Suprapubic skin (tissue), 3 donors: Measurements from ENCODE around the gene ZFP3.

Experiments used
- EP300 ChIP-seq: sonication (generic); formaldehyde crosslinking; IDR thresholded peaks from one replicate; pipeline ENCODE4 v1.6.1; 2017; ENCODE audit warnings: antibody characterized with exemption
- POLR2A ChIP-seq, 2 donors: fragments of 450-650 bp; IDR thresholded peaks; one replicate each; pipeline ENCODE4 v1.6.1; 2017; ENCODE audit warnings: antibody characterized with exemption in 2 of 2, mild to moderate bottlenecking in 2 of 2, moderate library complexity in 2 of 2
- TF ChIP-seq, protein P1 (sequence below), 2 donors: fragments of 200-600 bp in 1 of 2; fragments of 450-650 bp in 1 of 2; sonication (generic) in 1 of 2; IDR thresholded peaks; one replicate each; pipeline ENCODE4 v1.5.1; 2016 to 2019; ENCODE audit warnings: antibody characterized with exemption in 2 of 2, mild to moderate bottlenecking in 1 of 2, moderate library complexity in 1 of 2

GRCh38 chr17:5043524-5043923, 34.7 kb upstream of the ZFP3 start:
- TF ChIP-seq, protein P1, sequence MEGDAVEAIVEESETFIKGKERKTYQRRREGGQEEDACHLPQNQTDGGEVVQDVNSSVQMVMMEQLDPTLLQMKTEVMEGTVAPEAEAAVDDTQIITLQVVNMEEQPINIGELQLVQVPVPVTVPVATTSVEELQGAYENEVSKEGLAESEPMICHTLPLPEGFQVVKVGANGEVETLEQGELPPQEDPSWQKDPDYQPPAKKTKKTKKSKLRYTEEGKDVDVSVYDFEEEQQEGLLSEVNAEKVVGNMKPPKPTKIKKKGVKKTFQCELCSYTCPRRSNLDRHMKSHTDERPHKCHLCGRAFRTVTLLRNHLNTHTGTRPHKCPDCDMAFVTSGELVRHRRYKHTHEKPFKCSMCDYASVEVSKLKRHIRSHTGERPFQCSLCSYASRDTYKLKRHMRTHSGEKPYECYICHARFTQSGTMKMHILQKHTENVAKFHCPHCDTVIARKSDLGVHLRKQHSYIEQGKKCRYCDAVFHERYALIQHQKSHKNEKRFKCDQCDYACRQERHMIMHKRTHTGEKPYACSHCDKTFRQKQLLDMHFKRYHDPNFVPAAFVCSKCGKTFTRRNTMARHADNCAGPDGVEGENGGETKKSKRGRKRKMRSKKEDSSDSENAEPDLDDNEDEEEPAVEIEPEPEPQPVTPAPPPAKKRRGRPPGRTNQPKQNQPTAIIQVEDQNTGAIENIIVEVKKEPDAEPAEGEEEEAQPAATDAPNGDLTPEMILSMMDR (IDR thresholded peaks at IDR 0.05): no peak
- TF ChIP-seq EP300 (no peak), POLR2A (IDR thresholded peaks at IDR 0.05) (no peak)
